ENCODE data around the gene EIF4E3.

- TF ChIP-seq CTCF (conservative IDR thresholded peaks at IDR 0.05) (no peak), EZH2 (IDR thresholded peaks at IDR 0.05; ENCODE audit: low read depth) (no peak)
Measured at GRCh38 chr3:71653414-71653807, 71.8 kb downstream of the EIF4E3 start.
